CD4-positive, CD25-positive, alpha-beta regulatory T cell (primary cell): Measurements from ENCODE around the gene GNB1. TPM values are rescaled to one million over a fixed set of nuclear protein-coding genes. Genes with fewer than 3 reads are reported as not detected.
A peak's percentile ranks its signal among the peaks of the same experiment; 100 is the strongest.

Experiments
- ATAC-seq, 2 donors: fragments of 150-1000 bp; cut with Tn5 transposase; one replicate each; pipeline ENCODE4 v1.10.0; 2021; ENCODE audit warnings: low read depth in 2 of 2, moderate number of reproducible peaks in 2 of 2, moderate library complexity in 1 of 2
- DNase-seq, 3 donors: peaks; one replicate each; pipeline versions ENCODE4 v3.0.0 to v3.0.0-alpha.2; 2012 to 2022; ENCODE audit warnings: mixed read lengths in 1 of 3
- H3K27ac ChIP-seq: one replicate; pipeline ENCODE4 v1.7.0; 2013; ENCODE audit warnings: mild to moderate bottlenecking, low read length; ENCODE audit not compliant: insufficient read depth, poor library complexity, severe bottlenecking
- H3K27me3 ChIP-seq: one replicate; pipeline ENCODE4 v1.7.0; 2013; ENCODE audit warnings: low read length; ENCODE audit not compliant: control insufficient read depth, insufficient read depth
- H3K36me3 ChIP-seq: one replicate; pipeline ENCODE4 v1.7.0; 2013; ENCODE audit warnings: mild to moderate bottlenecking, low read length, moderate library complexity; ENCODE audit not compliant: control insufficient read depth, insufficient read depth
- H3K4me1 ChIP-seq: 2 replicates; pipeline ENCODE4 v1.7.0; 2013; ENCODE audit warnings: mild to moderate bottlenecking, low read length; ENCODE audit not compliant: insufficient read depth, control insufficient read depth, poor library complexity, severe bottlenecking
- H3K4me3 ChIP-seq: one replicate; pipeline ENCODE4 v1.7.0; 2013; ENCODE audit warnings: low read depth, mild to moderate bottlenecking, low read length, moderate library complexity
- H3K9me3 ChIP-seq, 2 experiments: 1 replicate in 1 of 2; 2 replicates in 1 of 2; pipeline ENCODE4 v1.7.0; 2013; ENCODE audit warnings: low read length in 2 of 2, mild to moderate bottlenecking in 1 of 2, moderate library complexity in 1 of 2; ENCODE audit not compliant: control insufficient read depth in 2 of 2
- H3K27ac Mint-ChIP-seq, 3 donors: one replicate each; pipeline ENCODE4 v1.8.0; 2020 to 2022; ENCODE audit warnings: mild to moderate bottlenecking in 3 of 3, mixed read lengths in 3 of 3, moderate library complexity in 2 of 3
- H3K27me3 Mint-ChIP-seq: one replicate; pipeline ENCODE4 v1.8.0; 2022; ENCODE audit warnings: mild to moderate bottlenecking, mixed read lengths
- H3K36me3 Mint-ChIP-seq: one replicate; pipeline ENCODE4 v1.8.0; 2020; ENCODE audit warnings: mixed read lengths
- H3K4me1 Mint-ChIP-seq, 4 donors: one replicate each; pipeline ENCODE4 v1.8.0; 2020 to 2022; ENCODE audit warnings: mixed read lengths in 4 of 4, mild to moderate bottlenecking in 1 of 4
- H3K4me3 Mint-ChIP-seq, 4 donors: one replicate each; pipeline ENCODE4 v1.8.0; 2020 to 2022; ENCODE audit warnings: mild to moderate bottlenecking in 4 of 4, mixed read lengths in 4 of 4, moderate library complexity in 3 of 4
- H3K9me3 Mint-ChIP-seq, 7 donors: one replicate each; pipeline ENCODE4 v1.8.0; 2020 to 2022; ENCODE audit warnings: mixed read lengths in 7 of 7, mild to moderate bottlenecking in 3 of 7, moderate library complexity in 2 of 7
- polyA plus RNA-seq, 4 donors: library from polyadenylated mRNA; unstranded; fragments of 300-500 nt; fragmentation: Illumina TruSeq; gene quantifications; one replicate each; pipeline ENCODE4 v1.2.3, GENCODE V29; 2021
- total RNA-seq: library from RNA; stranded (reverse); gene quantifications from one replicate; pipeline ENCODE4 v1.2.3, GENCODE V29; 2022

The GNB1 gene
- total and polyA plus RNA-seq, 5 donors from 2014 or later: 47.0 to 242 (median 102) TPM

GRCh38 chr1:1920608-1921458, 29.9 kb upstream of the GNB1 start:
- H3K9me3 ChIP-seq: no peaks in the 10 kb centered on the region
- no peaks in the 10 kb centered on the region for H3K36me3 Mint-ChIP-seq
- H3K27ac ChIP-seq: no peak overlapping the region
- peaks cover 5% of the 10 kb centered on the region for H3K27me3 Mint-ChIP-seq
- H3K4me1 ChIP-seq: peaks cover 14% of the 10 kb centered on the region
- DNase-seq (no peak), ATAC-seq (no peak)
- H3K4me1 Mint-ChIP-seq: peaks cover 0 to 9% (median 3%) of the 10 kb centered on the region in 4 donors
- H3K4me3 Mint-ChIP-seq: peak overlapping the region in 1 of 4 donors; percentile 81
- H3K4me3 ChIP-seq: no peak overlapping the region
- H3K27me3 ChIP-seq: no peaks in the 10 kb centered on the region
- H3K27ac Mint-ChIP-seq: peak overlapping the region in 1 of 3 donors; percentile 65
- H3K9me3 Mint-ChIP-seq: no peaks in the 10 kb centered on the region
- H3K36me3 ChIP-seq: no peaks in the 10 kb centered on the region

DNA sequence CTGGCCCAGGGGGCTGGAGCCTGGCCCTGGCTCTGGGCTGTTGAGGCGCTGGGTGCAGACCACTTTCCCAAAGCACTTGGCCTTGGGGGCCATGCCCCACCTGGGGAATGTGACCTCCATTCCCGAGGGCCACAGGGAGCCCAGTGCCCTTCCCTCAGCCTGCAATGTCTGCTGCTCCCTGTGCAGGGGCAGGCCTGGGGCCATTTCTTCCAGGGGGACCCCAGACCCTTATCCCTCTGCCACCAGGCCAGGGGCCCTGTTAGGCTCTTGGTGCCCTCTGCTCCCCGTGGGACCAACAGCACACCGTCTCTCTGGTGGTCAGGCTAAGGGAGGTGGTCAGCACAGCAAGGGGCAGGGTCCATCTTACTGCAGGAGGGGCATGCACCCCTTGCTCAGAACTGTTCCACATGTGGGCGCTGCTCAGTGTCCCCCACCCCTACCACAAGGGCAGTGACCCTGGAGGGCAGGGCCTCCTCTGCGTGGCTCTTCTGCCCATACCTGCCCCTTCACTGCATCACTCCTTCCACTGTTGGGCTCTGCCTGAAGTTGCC, 29.2 kb upstream of the GNB1 start:
- no peak for ATAC-seq
- H3K4me1 Mint-ChIP-seq: peaks cover 0 to 9% (median 3%) of the 10 kb centered on the region in 4 donors
- H3K36me3 Mint-ChIP-seq: no peaks in the 10 kb centered on the region
- peak overlapping the region in 1 of 4 donors; percentile 81 for H3K4me3 Mint-ChIP-seq
- H3K27ac ChIP-seq: peak overlapping the region; percentile 65
- no peak for DNase-seq
- peaks cover 14% of the 10 kb centered on the region for H3K4me1 ChIP-seq
- no peaks in the 10 kb centered on the region for H3K27me3 ChIP-seq
- H3K9me3 Mint-ChIP-seq: no peaks in the 10 kb centered on the region
- no peaks in the 10 kb centered on the region for H3K36me3 ChIP-seq
- H3K27me3 Mint-ChIP-seq: peaks cover 5% of the 10 kb centered on the region
- peak overlapping the region in 1 of 3 donors; percentile 65 for H3K27ac Mint-ChIP-seq
- H3K4me3 ChIP-seq: no peak overlapping the region
- H3K9me3 ChIP-seq: no peaks in the 10 kb centered on the region

- Mint-ChIP-seq H3K4me1 (peaks cover 0 to 9% (median 3%) of the 10 kb centered on the region in 4 donors), H3K27me3 (peaks cover 5% of the 10 kb centered on the region), H3K9me3 (no peaks in the 10 kb centered on the region), H3K36me3 (no peaks in the 10 kb centered on the region), H3K4me3 (peak overlapping the region; percentile 74 to 82 (median 76)), H3K27ac (peak overlapping the region; percentile 36 to 47 (median 45))
- H3K36me3 ChIP-seq: no peaks in the 10 kb centered on the region
- no peaks in the 10 kb centered on the region for H3K9me3 ChIP-seq
- peaks cover 14% of the 10 kb centered on the region for H3K4me1 ChIP-seq
- peak; percentile 96 to 100 (median 100) for DNase-seq
- no peak overlapping the region for H3K4me3 ChIP-seq
- peak; percentile 86 to 89 for ATAC-seq
- no peaks in the 10 kb centered on the region for H3K27me3 ChIP-seq
- peak overlapping the region; percentile 65 for H3K27ac ChIP-seq
These were observed 28.6 kb upstream of the GNB1 start for GRCh38 chr1:1919304-1920056.

- Histone ChIP-seq H3K36me3 (no peaks in the 10 kb centered on the region), H3K27ac (peak within 1 kb of the TSS; percentile 65), H3K4me1 (peaks cover 14% of the 10 kb centered on the region), H3K9me3 (no peaks in the 10 kb centered on the region), H3K4me3 (no peak within 1 kb of the TSS), H3K27me3 (no peaks in the 10 kb centered on the region)
- H3K9me3 Mint-ChIP-seq: no peaks in the 10 kb centered on the region
- peak within 1 kb of the TSS; percentile 74 to 82 (median 76) for H3K4me3 Mint-ChIP-seq
- no peak for DNase-seq
- ATAC-seq: peak; percentile 4 to 7
- H3K27me3 Mint-ChIP-seq: peaks cover 6% of the 10 kb centered on the region
- H3K27ac Mint-ChIP-seq: peak within 1 kb of the TSS; percentile 45 to 65 (median 47)
- peaks cover 0 to 9% (median 3%) of the 10 kb centered on the region in 4 donors for H3K4me1 Mint-ChIP-seq
- no peaks in the 10 kb centered on the region for H3K36me3 Mint-ChIP-seq
These were observed 28.0 kb upstream of the GNB1 start, which contains the start of gene TMEM52 for GRCh38 chr1:1918901-1919303. Gene TMEM52, minus strand, starts transcription at chr1:1919279. Its CDS starts 14 bp downstream, at chr1:1919265.

- Mint-ChIP-seq H3K4me3 (peak overlapping the region in 2 of 4 donors; percentile 22 to 40), H3K27ac (no peak overlapping the region), H3K9me3 (no peaks in the 10 kb centered on the region), H3K36me3 (no peaks in the 10 kb centered on the region), H3K27me3 (peaks cover 9% of the 10 kb centered on the region), H3K4me1 (peaks cover 0 to 9% (median 3%) of the 10 kb centered on the region in 4 donors)
- Histone ChIP-seq H3K4me1 (peaks cover 14% of the 10 kb centered on the region), H3K9me3 (no peaks in the 10 kb centered on the region), H3K27me3 (no peaks in the 10 kb centered on the region), H3K27ac (no peak overlapping the region), H3K36me3 (no peaks in the 10 kb centered on the region), H3K4me3 (no peak overlapping the region)
- DNase-seq (no peak), ATAC-seq (no peak)
These were observed 27.4 kb upstream of the GNB1 start for GRCh38 chr1:1917995-1918900.

GRCh38 chr1:1917304-1917976, 26.6 kb upstream of the GNB1 start:
- H3K4me3 Mint-ChIP-seq: peak overlapping the region in 1 of 4 donors; percentile 40
- H3K36me3 ChIP-seq: no peaks in the 10 kb centered on the region
- no peaks in the 10 kb centered on the region for H3K36me3 Mint-ChIP-seq
- H3K27ac ChIP-seq: no peak overlapping the region
- no peaks in the 10 kb centered on the region for H3K27me3 ChIP-seq
- ATAC-seq (no peak), DNase-seq (no peak)
- H3K9me3 ChIP-seq: no peaks in the 10 kb centered on the region
- H3K27ac Mint-ChIP-seq: no peak overlapping the region
- no peaks in the 10 kb centered on the region for H3K9me3 Mint-ChIP-seq
- no peak overlapping the region for H3K4me3 ChIP-seq
- peaks cover 9% of the 10 kb centered on the region for H3K27me3 Mint-ChIP-seq
- H3K4me1 ChIP-seq: peaks cover 14% of the 10 kb centered on the region
- H3K4me1 Mint-ChIP-seq: peaks cover 0 to 9% (median 3%) of the 10 kb centered on the region in 4 donors
